Breast epithelium (tissue), 4 donors: ENCODE data around the gene PRCC. TPM values are rescaled to one million over a fixed set of nuclear protein-coding genes. Genes with fewer than 3 reads are reported as not detected.

Experiments
- DNase-seq, 2 donors: peaks; one replicate each; pipeline ENCODE4 v3.0.0-alpha.2; 2019; ENCODE audit warnings: low spot score in 2 of 2
- H3K27ac ChIP-seq, 2 donors: fragments of 200-600 bp; sonication (generic) in 1 of 2; one replicate each; pipeline ENCODE4 v1.5.1; 2016 to 2019; ENCODE audit warnings: mild to moderate bottlenecking in 1 of 2
- H3K27me3 ChIP-seq, 2 donors: fragments of 200-600 bp; sonication (generic) in 1 of 2; one replicate each; pipeline versions ENCODE4 v1.5.1 to v1.6.0; 2017 to 2019; ENCODE audit warnings: control low read depth in 1 of 2, mild to moderate bottlenecking in 1 of 2
- H3K36me3 ChIP-seq: fragments of 200-600 bp; one replicate; pipeline ENCODE4 v1.5.1; 2019
- H3K4me1 ChIP-seq, 2 donors: fragments of 200-600 bp; sonication (generic); one replicate each; pipeline ENCODE4 v1.5.1; 2016 to 2019; ENCODE audit warnings: control low read depth in 1 of 2
- H3K4me3 ChIP-seq, 3 donors: fragments of 200-600 bp; sonication (generic); 1 replicate in 2 of 3; 2 replicates in 1 of 3; pipeline ENCODE4 v1.5.1; 2016 to 2019; ENCODE audit warnings: mild to moderate bottlenecking in 3 of 3, moderate library complexity in 2 of 3
- H3K9me3 ChIP-seq, 2 donors: fragments of 200-600 bp; sonication (generic) in 1 of 2; one replicate each; pipeline ENCODE4 v1.5.1; 2016 to 2019; ENCODE audit warnings: control low read depth in 1 of 2
- CTCF ChIP-seq, 3 donors: fragments of 450-650 bp; IDR thresholded peaks; one replicate each; pipeline ENCODE4 v1.5.1; 2016 to 2017; ENCODE audit warnings: antibody characterized with exemption in 3 of 3, mild to moderate bottlenecking in 3 of 3, moderate library complexity in 3 of 3
- POLR2A ChIP-seq: fragments of 450-650 bp; IDR thresholded peaks from one replicate; pipeline ENCODE4 v1.6.1; 2016; ENCODE audit warnings: antibody characterized with exemption, mild to moderate bottlenecking, moderate library complexity
- POLR2AphosphoS5 ChIP-seq, 3 donors: sonication (generic); formaldehyde crosslinking; IDR thresholded peaks; one replicate each; pipeline ENCODE4 v1.6.1; 2017; ENCODE audit warnings: antibody characterized with exemption in 3 of 3
- intact Hi-C: fragments of 100-400 bp; cut with DNase I; formaldehyde crosslinking; loops from one replicate; pipeline ENCODE4 v1.15.1; 2023; ENCODE audit warnings: low total_unique reads
- total RNA-seq, 3 donors: library from RNA; depleted of rRNA; stranded (reverse); fragments of >200 nt; gene quantifications; one replicate each; pipeline ENCODE4 v1.1.0, GENCODE V29; 2016

The PRCC gene
- total RNA-seq, 3 donors from 2014 or later: 21.6 to 35.9 (median 24.9) TPM

- intact Hi-C loops: no loop called here
- no peaks in the 10 kb centered on the region for H3K27me3 ChIP-seq
These were observed 56.0 kb downstream of the PRCC start for GRCh38 chr1:156823210-156823790.

DNA sequence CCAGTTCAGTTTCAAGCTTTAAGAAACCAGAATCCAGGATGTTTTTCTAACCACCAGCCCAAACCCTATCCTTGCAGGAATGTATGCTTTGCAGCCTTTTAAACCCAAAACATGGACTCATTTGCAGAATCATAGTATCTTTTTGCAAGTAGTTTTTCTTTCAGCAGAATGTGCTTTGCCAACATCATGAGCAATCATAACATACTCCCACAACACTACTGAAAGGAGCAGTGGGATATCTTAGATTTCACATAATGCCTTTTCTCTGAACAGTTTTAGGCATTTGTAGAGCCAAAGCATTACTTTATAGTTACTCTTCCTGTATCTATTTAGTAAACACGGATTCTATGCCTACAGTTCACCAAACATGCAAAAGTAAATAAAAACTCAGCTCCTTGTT is 59.3 kb downstream of the PRCC start:
- H3K9me3 ChIP-seq: no peaks in the 10 kb centered on the region
- no peaks in the 10 kb centered on the region for H3K27me3 ChIP-seq
- H3K36me3 ChIP-seq: no peaks in the 10 kb centered on the region
- no peaks in the 10 kb centered on the region for H3K4me1 ChIP-seq
- DNase-seq: no peak
- no peak for TF ChIP-seq POLR2AphosphoS5 (IDR thresholded peaks at IDR 0.05)
- TF ChIP-seq CTCF (IDR thresholded peaks at IDR 0.05): no peak
- TF ChIP-seq POLR2A: no peak
- intact Hi-C loops: no loop called here
- no peak overlapping the region for H3K27ac ChIP-seq
- no peak overlapping the region for H3K4me3 ChIP-seq

More at GRCh38 chr1:156823210-156823790, 56.0 kb downstream of the PRCC start:
- DNase-seq: no peak
- no peak overlapping the region for H3K27ac ChIP-seq
- H3K4me3 ChIP-seq: no peak overlapping the region
- no peaks in the 10 kb centered on the region for H3K36me3 ChIP-seq
- TF ChIP-seq POLR2A: no peak
- TF ChIP-seq CTCF (IDR thresholded peaks at IDR 0.05): no peak
- no peak for TF ChIP-seq POLR2AphosphoS5 (IDR thresholded peaks at IDR 0.05)
- no peaks in the 10 kb centered on the region for H3K4me1 ChIP-seq
- H3K9me3 ChIP-seq: no peaks in the 10 kb centered on the region

DNA sequence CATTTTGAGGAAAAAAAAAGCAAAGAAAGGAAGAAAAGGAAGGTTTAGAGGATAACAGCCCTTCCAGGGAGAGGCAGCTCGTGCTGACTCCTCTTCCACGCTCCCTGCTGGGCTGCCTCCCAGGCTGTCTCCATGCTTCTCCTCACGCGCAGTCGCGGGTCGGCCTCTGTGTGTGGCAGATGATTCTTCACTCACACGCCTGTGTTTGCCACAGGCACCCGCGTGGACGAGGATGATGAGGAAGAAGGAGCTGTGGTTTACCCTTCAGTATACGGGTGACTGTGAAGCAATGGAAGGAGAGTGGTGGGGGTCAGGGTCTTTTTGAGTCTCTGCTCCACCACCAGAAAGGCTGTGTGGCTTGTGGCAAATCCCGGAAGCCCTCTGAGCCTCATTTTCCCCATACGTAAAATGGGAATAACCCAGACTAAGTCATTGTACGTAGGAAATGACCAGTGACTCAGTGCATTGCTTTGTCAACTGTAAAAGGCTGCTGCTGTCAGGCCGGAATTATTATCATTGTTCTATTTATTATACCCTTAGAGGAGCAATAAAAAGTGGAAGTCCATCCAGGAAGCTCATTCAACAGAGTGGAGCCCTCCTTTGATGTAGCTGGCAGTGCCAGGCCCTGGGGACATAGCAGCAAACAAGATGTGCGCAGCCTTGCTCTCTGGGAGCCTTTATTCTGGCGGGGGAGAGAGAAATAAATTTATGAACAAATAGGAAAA is 61.2 kb downstream of the PRCC start:
- Histone ChIP-seq H3K27me3 (no peaks in the 10 kb centered on the region), H3K4me1 (no peaks in the 10 kb centered on the region), H3K36me3 (no peaks in the 10 kb centered on the region), H3K27ac (no peak overlapping the region), H3K9me3 (no peaks in the 10 kb centered on the region), H3K4me3 (no peak overlapping the region)
- intact Hi-C loops: no loop called here
- DNase-seq: no peak
- TF ChIP-seq POLR2AphosphoS5 (IDR thresholded peaks at IDR 0.05): no peak
- no peak for TF ChIP-seq CTCF (IDR thresholded peaks at IDR 0.05)

DNA sequence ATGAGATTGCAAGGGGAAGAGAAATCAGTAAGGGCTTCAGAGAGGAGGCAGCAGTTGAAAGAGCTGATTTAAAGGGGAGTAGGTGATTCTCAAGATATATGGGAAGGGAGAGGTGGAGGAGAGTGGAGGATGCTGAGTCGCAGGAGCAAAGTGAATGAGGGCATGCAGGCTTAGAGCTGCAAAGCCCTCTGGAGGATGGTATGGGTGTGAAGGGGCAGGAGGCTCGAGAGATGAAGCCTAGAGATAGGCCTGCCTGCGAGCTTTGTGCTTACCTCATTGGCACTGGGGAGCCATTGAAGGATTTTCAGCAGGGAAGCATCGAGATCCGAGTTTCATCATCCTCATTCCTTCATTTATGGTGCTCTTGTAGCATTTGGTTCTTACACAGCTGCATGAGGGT is 65.1 kb downstream of the PRCC start:
- no peaks in the 10 kb centered on the region for H3K4me1 ChIP-seq
- TF ChIP-seq POLR2A (no peak), CTCF (IDR thresholded peaks at IDR 0.05) (no peak), POLR2AphosphoS5 (IDR thresholded peaks at IDR 0.05) (no peak)
- intact Hi-C loops: no loop called here

GRCh38 chr1:156833603-156834002 is 66.3 kb downstream of the PRCC start:
- Histone ChIP-seq H3K4me3 (no peak overlapping the region), H3K27ac (no peak overlapping the region), H3K4me1 (no peaks in the 10 kb centered on the region), H3K36me3 (no peaks in the 10 kb centered on the region), H3K27me3 (no peaks in the 10 kb centered on the region), H3K9me3 (no peaks in the 10 kb centered on the region)
- TF ChIP-seq CTCF (IDR thresholded peaks at IDR 0.05): no peak
- TF ChIP-seq POLR2AphosphoS5 (IDR thresholded peaks at IDR 0.05): no peak
- no peak for TF ChIP-seq POLR2A
- intact Hi-C loops: no loop called here
- no peak for DNase-seq

More for the DNA sequence above, 65.1 kb downstream of the PRCC start:
- Histone ChIP-seq H3K9me3 (no peaks in the 10 kb centered on the region), H3K27ac (no peak overlapping the region), H3K4me3 (no peak overlapping the region), H3K36me3 (no peaks in the 10 kb centered on the region), H3K27me3 (no peaks in the 10 kb centered on the region)
- no peak for DNase-seq
